GM19452 (cell line): ENCODE data around the gene PSPH.
A peak's percentile ranks its signal among the peaks of the same experiment; 100 is the strongest.
"Not testable (repeated sequence)": the region's sequence is repeated elsewhere in the genome, so short reads cannot be mapped to it uniquely, and the experiment has no call there.

Source experiments
- ATAC-seq: cut with Tn5 transposase; IDR thresholded peaks from one replicate; pipeline ENCODE4 v1.9.1; 2021; ENCODE audit not compliant: unreplicated experiment

The PSPH gene

GRCh38 chr7:56063500-56063881 is 12.2 kb upstream of the PSPH start:
- no peak for ATAC-seq

DNA sequence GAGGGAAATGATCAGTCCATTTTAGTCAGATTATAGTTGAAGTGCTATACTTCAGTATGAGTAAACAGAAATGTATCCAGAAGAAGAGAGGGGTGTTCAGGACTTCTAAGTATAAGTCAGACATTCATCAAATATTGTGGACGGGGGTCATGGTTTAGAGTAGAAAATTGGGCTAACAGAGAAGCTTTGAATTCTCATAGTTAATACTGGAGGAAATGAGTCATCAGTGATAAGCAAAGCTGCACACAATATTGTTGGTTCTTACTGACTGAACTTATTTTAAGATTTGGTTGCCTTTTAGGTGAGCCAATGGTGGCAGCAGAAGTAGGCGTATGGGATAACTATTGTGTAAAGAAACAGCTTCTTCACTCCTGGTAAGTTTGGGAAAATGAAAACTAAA is 11.1 kb upstream of the PSPH start:
- ATAC-seq = no peak

- no peak for ATAC-seq
Measured at GRCh38 chr7:56053993-56054392, 2.7 kb upstream of the PSPH start.

GRCh38 chr7:56053379-56053778 is 2.1 kb upstream of the PSPH start:
- no peak for ATAC-seq

- ATAC-seq = no peak
Measured at GRCh38 chr7:56051053-56051338, 248 bp downstream of the PSPH start.

- not testable (repeated sequence) for ATAC-seq
Measured at GRCh38 chr7:56048763-56049162, 2.5 kb downstream of the PSPH start.

DNA sequence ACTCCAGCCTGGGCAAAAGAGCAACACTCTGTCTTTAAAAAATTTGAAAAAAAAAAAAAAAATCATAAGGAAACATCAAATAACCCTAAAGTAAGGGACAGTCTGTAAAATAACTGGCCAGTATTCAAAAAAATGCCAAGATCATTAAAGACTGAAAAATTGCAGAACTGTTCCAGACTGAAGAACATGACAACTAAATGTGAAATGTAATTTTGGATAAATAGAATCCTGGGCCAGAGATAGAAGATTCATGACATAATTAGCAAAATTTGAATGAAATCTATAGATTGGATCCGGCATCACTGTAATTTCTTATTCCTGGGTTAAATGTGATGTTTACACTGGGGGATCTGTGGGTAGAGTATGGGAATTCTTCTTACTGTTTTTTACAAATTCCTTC is 3.0 kb downstream of the PSPH start:
- ATAC-seq = no peak

DNA sequence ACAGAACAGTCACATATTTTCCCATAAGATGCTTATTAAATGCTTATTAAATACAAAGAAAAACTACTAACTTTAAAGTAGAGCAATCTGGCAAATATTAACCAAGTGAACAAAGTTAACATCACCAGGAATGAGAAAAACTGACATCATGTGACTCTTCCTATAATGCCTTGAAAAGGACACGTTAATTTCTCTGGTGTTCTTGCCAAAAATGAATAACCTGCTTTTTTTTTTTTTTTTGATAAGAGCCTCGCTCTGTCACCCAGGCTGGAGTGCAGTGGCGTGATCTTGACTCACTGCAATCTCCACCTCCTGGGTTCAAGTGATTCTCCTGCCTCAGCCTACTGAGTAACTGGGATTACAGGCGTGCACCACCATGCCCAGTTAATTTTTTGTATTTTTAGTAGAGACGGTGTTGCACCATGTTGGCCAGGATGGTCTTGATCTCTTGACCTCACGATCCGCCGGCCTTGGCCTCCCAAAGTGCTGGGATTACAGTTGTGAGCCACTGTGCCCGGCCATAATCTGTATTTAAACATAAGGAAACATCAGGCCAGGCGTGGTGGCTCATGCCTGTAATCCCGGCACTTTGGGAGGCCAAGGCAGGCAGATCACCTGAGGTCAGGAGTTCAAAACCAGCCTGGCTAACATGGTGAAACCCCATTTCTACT is 3.7 kb downstream of the PSPH start:
- ATAC-seq = not testable (repeated sequence)

- no peak for ATAC-seq
Measured at GRCh38 chr7:56046721-56047445, 4.4 kb downstream of the PSPH start.

DNA sequence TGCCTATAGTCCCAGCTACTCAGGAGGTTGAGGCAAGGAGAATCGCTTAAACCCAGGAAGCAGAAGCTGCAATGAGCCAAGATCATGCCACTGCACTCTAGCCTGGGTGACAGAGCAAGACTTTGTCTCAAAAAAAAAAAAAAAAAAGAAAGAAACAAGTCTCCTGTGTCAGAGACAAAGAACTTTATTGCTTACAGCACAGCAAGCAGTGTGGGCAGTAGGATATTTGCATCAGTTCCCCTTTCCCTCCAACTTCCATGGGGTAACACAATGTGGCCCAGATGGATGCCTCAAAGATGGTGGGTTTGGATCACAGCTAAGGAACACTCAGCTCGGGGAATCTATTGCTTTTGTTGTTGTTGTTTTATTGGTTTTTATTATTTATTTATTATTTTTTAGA is 5.5 kb downstream of the PSPH start:
- ATAC-seq = not testable (repeated sequence)

GRCh38 chr7:56040730-56041129 is 10.5 kb downstream of the PSPH start:
- no peak for ATAC-seq

DNA sequence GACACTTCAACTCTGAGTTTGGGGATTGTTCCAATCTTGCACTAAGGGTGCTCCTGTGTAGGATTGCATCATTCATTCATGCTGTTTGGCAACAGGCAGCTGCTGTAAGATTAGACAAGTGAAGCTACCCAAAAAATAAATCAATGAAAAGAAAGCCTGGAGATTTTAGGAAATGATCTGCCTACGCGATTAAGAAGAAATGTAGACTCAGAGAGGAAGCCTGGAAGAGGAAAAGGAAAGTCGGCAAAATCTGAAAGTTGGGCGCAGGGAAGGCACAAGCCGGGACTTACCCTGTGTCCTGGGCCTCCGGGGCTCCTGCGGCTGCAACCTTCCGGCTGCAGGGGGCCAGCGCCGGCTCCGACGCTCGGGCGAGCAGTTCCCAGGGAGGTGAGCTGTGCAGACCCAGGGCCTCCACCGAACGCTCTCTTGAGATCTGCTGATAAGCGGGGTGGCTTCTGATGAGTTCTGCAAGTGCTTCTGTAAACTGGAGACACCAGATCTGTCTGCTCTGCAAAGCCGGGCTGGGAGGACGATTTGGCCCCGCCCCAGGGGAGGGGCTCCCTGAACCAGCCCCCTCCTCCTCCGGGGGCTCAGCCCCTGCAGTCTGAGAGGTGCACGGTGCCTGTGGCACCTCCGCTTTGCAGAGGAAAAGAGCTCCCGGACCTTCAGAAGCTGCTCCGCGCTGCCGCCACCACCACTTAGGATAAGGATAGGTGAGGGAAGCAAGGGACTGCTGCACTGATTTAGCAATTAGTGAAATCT is 17.4 kb downstream of the PSPH start:
- peak; percentile 97 for ATAC-seq

GRCh38 chr7:56032578-56032977 is 18.7 kb downstream of the PSPH start:
- ATAC-seq = not testable (repeated sequence)

- ATAC-seq = not testable (repeated sequence)
Measured at GRCh38 chr7:56031556-56031955, 19.7 kb downstream of the PSPH start.

GRCh38 chr7:56030340-56030739 is 20.9 kb downstream of the PSPH start:
- no peak for ATAC-seq

GRCh38 chr7:56028942-56029630 is 22.2 kb downstream of the PSPH start:
- no peak for ATAC-seq

DNA sequence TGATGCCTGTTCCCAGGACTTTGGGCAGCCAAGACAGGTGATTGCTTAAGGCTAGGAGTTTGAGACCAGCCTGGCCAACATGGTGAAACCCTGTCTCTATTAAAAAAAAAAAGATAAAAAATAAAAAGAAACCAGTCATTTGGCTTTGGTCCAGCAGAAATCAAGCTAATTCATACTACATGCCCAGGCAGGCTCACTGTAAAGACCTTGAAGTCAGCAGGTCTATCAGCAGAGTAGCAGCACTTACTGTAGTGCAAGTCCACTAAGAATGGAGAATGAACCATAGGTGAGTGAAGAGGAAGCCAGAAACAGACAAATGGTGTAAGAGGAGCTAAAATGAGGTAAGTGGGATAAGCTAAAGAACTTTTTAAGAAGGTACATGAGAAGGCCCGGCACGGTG is 24.7 kb downstream of the PSPH start:
- ATAC-seq = no peak

- ATAC-seq = no peak
Measured at GRCh38 chr7:56023500-56023899, 27.7 kb downstream of the PSPH start.

- no peak for ATAC-seq
Measured at GRCh38 chr7:56019501-56019900, 31.7 kb downstream of the PSPH start.

DNA sequence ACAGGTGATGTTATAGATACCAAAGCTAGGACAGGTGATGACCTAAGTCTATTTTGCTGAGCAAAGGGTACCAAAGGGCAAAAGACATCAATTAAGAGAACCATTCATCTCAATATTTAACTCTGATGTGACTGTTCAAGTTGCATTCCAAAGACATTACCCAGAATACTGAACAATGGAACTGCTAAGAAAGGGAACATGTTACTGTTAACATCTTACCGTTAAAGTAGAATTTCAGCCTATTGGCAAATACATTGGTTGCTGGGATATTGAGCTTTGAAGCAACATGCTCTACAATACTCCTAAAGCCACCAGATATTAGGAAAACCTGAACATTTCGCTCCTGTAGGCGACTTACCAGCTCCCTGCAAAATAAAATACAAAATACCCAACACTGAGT is 34.2 kb downstream of the PSPH start:
- ATAC-seq = not testable (repeated sequence)

DNA sequence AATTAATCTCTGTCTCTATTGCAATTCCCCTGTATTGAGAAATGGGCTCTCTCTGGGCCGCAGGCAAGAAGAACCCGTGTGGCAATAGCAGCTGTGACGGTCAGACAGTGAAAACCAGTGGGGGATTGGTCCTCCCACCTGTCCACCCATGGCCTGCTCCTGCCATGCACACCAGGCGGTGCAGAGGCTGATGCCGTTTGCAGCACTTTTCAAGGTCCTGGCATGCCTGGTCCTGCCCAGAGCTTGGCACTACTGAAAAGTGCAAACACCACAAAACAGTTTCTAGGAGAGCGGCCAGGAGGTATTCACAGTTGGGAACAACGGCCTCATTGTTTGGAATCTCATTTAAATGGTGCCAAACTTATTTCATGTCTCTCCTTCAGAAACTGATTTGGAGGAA is 41.5 kb downstream of the PSPH start:
- ATAC-seq = no peak

GRCh38 chr7:56007891-56008290 is 43.4 kb downstream of the PSPH start:
- ATAC-seq = no peak
